ENCODE data around the gene ELP4.
"Not testable (repeated sequence)": the region's sequence is repeated elsewhere in the genome, so short reads cannot be mapped to it uniquely, and the experiment has no call there.

Gene ELP4

GRCh38 chr11:31690516-31690915 lies 180.9 kb downstream of the ELP4 start:
- Histone ChIP-seq H3K79me2 (ENCODE audit: insufficient read depth, low read length) (no peaks in the 10 kb centered on the region), H3K27me3 (ENCODE audit: insufficient read depth, low read length) (no peaks in the 10 kb centered on the region), H4K20me1 (ENCODE audit: insufficient read depth, low read length) (no peaks in the 10 kb centered on the region), H3K9me3 (ENCODE audit: low read length) (no peaks in the 10 kb centered on the region), H3F3A (ENCODE audit: insufficient read depth, low read length) (no peaks in the 10 kb centered on the region), H2AFZ (ENCODE audit: low read length) (no peak overlapping the region), H3K9me2 (ENCODE audit: low read depth, low read length) (no peaks in the 10 kb centered on the region), H3K4me1 (ENCODE audit: insufficient read depth, low read length, severe bottlenecking) (no peaks in the 10 kb centered on the region), H3K4me3 (ENCODE audit: low read depth, low read length, poor library complexity, severe bottlenecking) (no peak overlapping the region), H3K4me2 (ENCODE audit: low read length) (no peak overlapping the region), H3K36me3 (ENCODE audit: insufficient read depth, low read length) (no peaks in the 10 kb centered on the region), H3K9ac (ENCODE audit: low read length) (no peak overlapping the region), H3K27ac (ENCODE audit: low read depth, low read length, poor library complexity, severe bottlenecking) (no peak overlapping the region)
- TF ChIP-seq, protein P1, sequence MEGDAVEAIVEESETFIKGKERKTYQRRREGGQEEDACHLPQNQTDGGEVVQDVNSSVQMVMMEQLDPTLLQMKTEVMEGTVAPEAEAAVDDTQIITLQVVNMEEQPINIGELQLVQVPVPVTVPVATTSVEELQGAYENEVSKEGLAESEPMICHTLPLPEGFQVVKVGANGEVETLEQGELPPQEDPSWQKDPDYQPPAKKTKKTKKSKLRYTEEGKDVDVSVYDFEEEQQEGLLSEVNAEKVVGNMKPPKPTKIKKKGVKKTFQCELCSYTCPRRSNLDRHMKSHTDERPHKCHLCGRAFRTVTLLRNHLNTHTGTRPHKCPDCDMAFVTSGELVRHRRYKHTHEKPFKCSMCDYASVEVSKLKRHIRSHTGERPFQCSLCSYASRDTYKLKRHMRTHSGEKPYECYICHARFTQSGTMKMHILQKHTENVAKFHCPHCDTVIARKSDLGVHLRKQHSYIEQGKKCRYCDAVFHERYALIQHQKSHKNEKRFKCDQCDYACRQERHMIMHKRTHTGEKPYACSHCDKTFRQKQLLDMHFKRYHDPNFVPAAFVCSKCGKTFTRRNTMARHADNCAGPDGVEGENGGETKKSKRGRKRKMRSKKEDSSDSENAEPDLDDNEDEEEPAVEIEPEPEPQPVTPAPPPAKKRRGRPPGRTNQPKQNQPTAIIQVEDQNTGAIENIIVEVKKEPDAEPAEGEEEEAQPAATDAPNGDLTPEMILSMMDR (IDR thresholded peaks at IDR 0.05; ENCODE audit: low read length), result no peak
- no peak for TF ChIP-seq EZH2 (IDR thresholded peaks at IDR 0.05; ENCODE audit: borderline replicate concordance, low read length)

- no peaks in the 10 kb centered on the region for H3K4me1 ChIP-seq (ENCODE audit: insufficient read depth, low read length, severe bottlenecking)
- H3F3A ChIP-seq (ENCODE audit: insufficient read depth, low read length), result no peaks in the 10 kb centered on the region
- H3K9me3 ChIP-seq (ENCODE audit: low read length), result no peaks in the 10 kb centered on the region
Measured at GRCh38 chr11:31692466-31692865, 182.9 kb downstream of the ELP4 start.

DNA sequence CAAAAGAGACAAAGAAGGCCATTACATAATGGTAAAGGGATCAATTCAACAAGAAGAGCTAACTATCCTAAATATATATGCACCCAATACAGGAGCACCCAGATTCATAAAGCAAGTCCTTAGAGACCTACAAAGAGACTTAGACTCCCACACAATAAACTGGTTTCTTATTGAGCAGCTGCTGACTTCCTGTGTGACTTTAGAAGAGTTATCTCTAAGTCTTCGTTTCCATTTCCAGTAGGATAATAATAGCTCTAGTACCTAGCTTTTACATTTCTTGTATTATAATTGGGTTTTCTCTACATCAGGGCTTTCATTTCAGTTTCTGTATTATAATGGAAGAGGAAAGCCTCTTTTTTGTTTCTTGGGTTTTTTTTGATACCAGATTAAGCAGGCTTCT lies 187.5 kb downstream of the ELP4 start:
- not testable (repeated sequence) for H2AFZ ChIP-seq (ENCODE audit: low read length); H3K4me1 ChIP-seq (ENCODE audit: insufficient read depth, low read length, severe bottlenecking); H3K79me2 ChIP-seq (ENCODE audit: insufficient read depth, low read length); H3K4me2 ChIP-seq (ENCODE audit: low read length); H4K20me1 ChIP-seq (ENCODE audit: insufficient read depth, low read length); H3K27ac ChIP-seq (ENCODE audit: low read depth, low read length, poor library complexity, severe bottlenecking); H3F3A ChIP-seq (ENCODE audit: insufficient read depth, low read length); H3K9ac ChIP-seq (ENCODE audit: low read length); H3K4me3 ChIP-seq (ENCODE audit: low read depth, low read length, poor library complexity, severe bottlenecking); H3K9me3 ChIP-seq (ENCODE audit: low read length); H3K9me2 ChIP-seq (ENCODE audit: low read depth, low read length); H3K27me3 ChIP-seq (ENCODE audit: insufficient read depth, low read length); H3K36me3 ChIP-seq (ENCODE audit: insufficient read depth, low read length)

More at GRCh38 chr11:31692466-31692865, 182.9 kb downstream of the ELP4 start:
- H3K9ac ChIP-seq (ENCODE audit: low read length), result no peak overlapping the region
- TF ChIP-seq EZH2 (IDR thresholded peaks at IDR 0.05; ENCODE audit: borderline replicate concordance, low read length), result no peak
- TF ChIP-seq, protein P1 (IDR thresholded peaks at IDR 0.05; ENCODE audit: low read length), result no peak
- H3K36me3 ChIP-seq (ENCODE audit: insufficient read depth, low read length), result no peaks in the 10 kb centered on the region
- H3K9me2 ChIP-seq (ENCODE audit: low read depth, low read length), result no peaks in the 10 kb centered on the region
- no peaks in the 10 kb centered on the region for H3K79me2 ChIP-seq (ENCODE audit: insufficient read depth, low read length)
- H3K27ac ChIP-seq (ENCODE audit: low read depth, low read length, poor library complexity, severe bottlenecking), result no peak overlapping the region
- no peak overlapping the region for H3K4me3 ChIP-seq (ENCODE audit: low read depth, low read length, poor library complexity, severe bottlenecking)
- H3K4me2 ChIP-seq (ENCODE audit: low read length), result no peak overlapping the region
- H3K27me3 ChIP-seq (ENCODE audit: insufficient read depth, low read length), result no peaks in the 10 kb centered on the region
- no peak overlapping the region for H2AFZ ChIP-seq (ENCODE audit: low read length)
- no peaks in the 10 kb centered on the region for H4K20me1 ChIP-seq (ENCODE audit: insufficient read depth, low read length)

- no peaks in the 10 kb centered on the region for H3K36me3 ChIP-seq (ENCODE audit: insufficient read depth, low read length)
- no peak for TF ChIP-seq EZH2 (IDR thresholded peaks at IDR 0.05; ENCODE audit: borderline replicate concordance, low read length)
- TF ChIP-seq, protein P1 (IDR thresholded peaks at IDR 0.05; ENCODE audit: low read length), result no peak
- no peak overlapping the region for H3K4me2 ChIP-seq (ENCODE audit: low read length)
- no peaks in the 10 kb centered on the region for H3K9me3 ChIP-seq (ENCODE audit: low read length)
- H3K4me1 ChIP-seq (ENCODE audit: insufficient read depth, low read length, severe bottlenecking), result no peaks in the 10 kb centered on the region
- H3K9me2 ChIP-seq (ENCODE audit: low read depth, low read length), result no peaks in the 10 kb centered on the region
- H3K27me3 ChIP-seq (ENCODE audit: insufficient read depth, low read length), result no peaks in the 10 kb centered on the region
- no peaks in the 10 kb centered on the region for H3F3A ChIP-seq (ENCODE audit: insufficient read depth, low read length)
- no peaks in the 10 kb centered on the region for H4K20me1 ChIP-seq (ENCODE audit: insufficient read depth, low read length)
- no peak overlapping the region for H2AFZ ChIP-seq (ENCODE audit: low read length)
- H3K4me3 ChIP-seq (ENCODE audit: low read depth, low read length, poor library complexity, severe bottlenecking), result no peak overlapping the region
- H3K9ac ChIP-seq (ENCODE audit: low read length), result no peak overlapping the region
- H3K27ac ChIP-seq (ENCODE audit: low read depth, low read length, poor library complexity, severe bottlenecking), result no peak overlapping the region
- H3K79me2 ChIP-seq (ENCODE audit: insufficient read depth, low read length), result no peaks in the 10 kb centered on the region
Measured at GRCh38 chr11:31699066-31699465, 189.5 kb downstream of the ELP4 start.
